HEK293 (cell line): ENCODE measurements around the gene PSMD6.

Source experiments
- CTCF ChIA-PET: fragments of 350-600 bp; formaldehyde crosslinking; extraction: SDS; loops from one replicate; lab custom pipeline; 2021; ENCODE audit warnings: antibody characterized with exemption; lab: Yijun Ruan, JAX
- POLR2A ChIA-PET: fragments of 300-600 bp; formaldehyde crosslinking; extraction: SDS; loops from one replicate; lab custom pipeline; 2020; ENCODE audit warnings: antibody characterized with exemption, inconsistent platforms; lab: Yijun Ruan, JAX
- H3K27ac ChIP-seq: fragments of 200-500 bp; sonication (Bioruptor generic); 2 replicates; pipeline ENCODE4 v1.5.1; 2014; ENCODE audit warnings: low read depth, low read length, control low read depth, inconsistent platforms; ENCODE audit errors: extremely low read depth
- H3K36me3 ChIP-seq, 2 experiments: fragments of 200-500 bp in 1 of 2; sonication (Bioruptor generic) in 1 of 2; 1 replicate in 1 of 2; 2 replicates in 1 of 2; pipeline ENCODE4 v1.5.1; 2014 to 2017; ENCODE audit warnings: inconsistent platforms in 2 of 2, low read length in 2 of 2; ENCODE audit not compliant: control insufficient read depth in 2 of 2, insufficient read depth in 1 of 2
- H3K4me1 ChIP-seq: fragments of 200-500 bp; sonication (Bioruptor generic); 2 replicates; pipeline ENCODE4 v1.5.1; 2014; ENCODE audit warnings: mild to moderate bottlenecking, low read length, inconsistent platforms; ENCODE audit not compliant: control insufficient read depth, insufficient read depth
- H3K4me3 ChIP-seq: 2 replicates; pipeline ENCODE4 v1.5.1; 2011; ENCODE audit warnings: low read depth, mild to moderate bottlenecking, control low read depth, low read length, moderate library complexity
- H3K9me3 ChIP-seq: fragments of 200-500 bp; sonication (Bioruptor generic); 2 replicates; pipeline ENCODE4 v1.5.1; 2014; ENCODE audit warnings: low read depth, low read length, inconsistent platforms; ENCODE audit not compliant: control insufficient read depth, insufficient read depth
- ATF2 ChIP-seq: fragments of 450-650 bp; formaldehyde crosslinking; IDR thresholded peaks from 2 replicates; pipeline ENCODE4 v1.5.1; 2016; ENCODE audit warnings: missing biosample characterization, missing genetic modification characterization, low read depth
- KLF10 ChIP-seq: fragments of 450-650 bp; IDR thresholded peaks from 2 replicates; pipeline ENCODE4 v1.5.1; 2018; ENCODE audit warnings: missing biosample characterization, mild to moderate bottlenecking, missing genetic modification characterization
- KLF17 ChIP-seq: fragments of 450-650 bp; formaldehyde crosslinking; IDR thresholded peaks from 2 replicates; pipeline ENCODE4 v1.5.1; 2016; ENCODE audit warnings: missing biosample characterization, missing genetic modification characterization
- KLF9 ChIP-seq: fragments of 450-650 bp; formaldehyde crosslinking; IDR thresholded peaks from 2 replicates; pipeline ENCODE4 v1.5.1; 2016; ENCODE audit warnings: missing biosample characterization, missing genetic modification characterization, low read depth
- TRIM28 ChIP-seq: IDR thresholded peaks from 2 replicates; pipeline ENCODE4 v1.6.1; 2011; ENCODE audit warnings: low read length, control low read depth, borderline replicate concordance
- ZBTB1 ChIP-seq: fragments of 450-650 bp; formaldehyde crosslinking; IDR thresholded peaks from 2 replicates; pipeline ENCODE4 v1.5.1; 2016; ENCODE audit warnings: missing biosample characterization, missing genetic modification characterization
- ZBTB21 ChIP-seq: fragments of 450-650 bp; formaldehyde crosslinking; IDR thresholded peaks from 2 replicates; pipeline ENCODE4 v1.5.1; 2017; ENCODE audit warnings: missing biosample characterization, missing genetic modification characterization
- ZBTB49 ChIP-seq: fragments of 450-650 bp; formaldehyde crosslinking; IDR thresholded peaks from 2 replicates; pipeline ENCODE4 v1.5.1; 2016; ENCODE audit warnings: missing biosample characterization, missing genetic modification characterization, low read depth
- ZBTB7A ChIP-seq: fragments of 450-650 bp; formaldehyde crosslinking; IDR thresholded peaks from 2 replicates; pipeline ENCODE4 v1.5.1; 2016; ENCODE audit warnings: low read depth, missing biosample characterization, missing genetic modification characterization
- ZFP3 ChIP-seq: fragments of 450-650 bp; formaldehyde crosslinking; IDR thresholded peaks from 2 replicates; pipeline ENCODE4 v1.5.1; 2016; ENCODE audit warnings: low read depth, missing biosample characterization, missing genetic modification characterization
- ZNF114 ChIP-seq: fragments of 450-650 bp; formaldehyde crosslinking; IDR thresholded peaks from 2 replicates; pipeline ENCODE4 v1.5.0; 2017; ENCODE audit warnings: missing biosample characterization, missing genetic modification characterization
- ZNF146 ChIP-seq: fragments of 450-650 bp; formaldehyde crosslinking; IDR thresholded peaks from 2 replicates; pipeline ENCODE4 v1.5.1; 2016; ENCODE audit warnings: missing biosample characterization, missing genetic modification characterization
- ZNF157 ChIP-seq: fragments of 450-650 bp; formaldehyde crosslinking; IDR thresholded peaks from 2 replicates; pipeline ENCODE4 v1.5.1; 2016; ENCODE audit warnings: missing biosample characterization, missing genetic modification characterization
- ZNF175 ChIP-seq: fragments of 450-650 bp; formaldehyde crosslinking; IDR thresholded peaks from 2 replicates; pipeline ENCODE4 v1.5.1; 2016; ENCODE audit warnings: missing biosample characterization, missing genetic modification characterization
- ZNF239 ChIP-seq: fragments of 450-650 bp; formaldehyde crosslinking; IDR thresholded peaks from 2 replicates; pipeline ENCODE4 v1.5.1; 2016; ENCODE audit warnings: missing biosample characterization, missing genetic modification characterization
- ZNF248 ChIP-seq: fragments of 450-650 bp; formaldehyde crosslinking; IDR thresholded peaks from 2 replicates; pipeline ENCODE4 v1.5.1; 2017; ENCODE audit warnings: missing biosample characterization, missing genetic modification characterization
- ZNF26 ChIP-seq: fragments of 450-650 bp; formaldehyde crosslinking; IDR thresholded peaks from 2 replicates; pipeline ENCODE4 v1.5.1; 2016; ENCODE audit warnings: missing biosample characterization, missing genetic modification characterization
- ZNF302 ChIP-seq: fragments of 450-650 bp; formaldehyde crosslinking; IDR thresholded peaks from 2 replicates; pipeline ENCODE4 v1.5.1; 2016; ENCODE audit warnings: missing biosample characterization, missing genetic modification characterization, low read depth
- ZNF324 ChIP-seq: fragments of 450-650 bp; formaldehyde crosslinking; IDR thresholded peaks from 2 replicates; pipeline ENCODE4 v1.5.1; 2016; ENCODE audit warnings: missing biosample characterization, missing genetic modification characterization
- ZNF362 ChIP-seq: fragments of 450-650 bp; formaldehyde crosslinking; IDR thresholded peaks from 2 replicates; pipeline ENCODE4 v1.5.1; 2016; ENCODE audit warnings: missing biosample characterization, missing genetic modification characterization
- ZNF366 ChIP-seq: fragments of 450-650 bp; formaldehyde crosslinking; conservative IDR thresholded peaks from 2 replicates; pipeline ENCODE4 v1.5.1; 2016; ENCODE audit warnings: missing biosample characterization, missing genetic modification characterization
- ZNF513 ChIP-seq: fragments of 450-650 bp; IDR thresholded peaks from 2 replicates; pipeline ENCODE4 v1.5.1; 2018; ENCODE audit warnings: missing biosample characterization, missing genetic modification characterization
- ZNF521 ChIP-seq: fragments of 450-650 bp; formaldehyde crosslinking; IDR thresholded peaks from 2 replicates; pipeline ENCODE4 v1.5.1; 2017; ENCODE audit warnings: missing biosample characterization, mild to moderate bottlenecking, missing genetic modification characterization
- ZNF529 ChIP-seq: fragments of 450-650 bp; formaldehyde crosslinking; IDR thresholded peaks from 2 replicates; pipeline ENCODE4 v1.5.1; 2017; ENCODE audit warnings: missing genetic modification characterization, missing biosample characterization; ENCODE audit not compliant: insufficient replicate concordance
- ZNF571 ChIP-seq: fragments of 450-650 bp; formaldehyde crosslinking; IDR thresholded peaks from 2 replicates; pipeline ENCODE4 v1.5.0; 2017; ENCODE audit warnings: missing biosample characterization, missing genetic modification characterization
- ZNF621 ChIP-seq: fragments of 450-650 bp; formaldehyde crosslinking; IDR thresholded peaks from 2 replicates; pipeline ENCODE4 v1.5.1; 2017; ENCODE audit warnings: missing biosample characterization, missing genetic modification characterization
- ZNF639 ChIP-seq: fragments of 450-650 bp; formaldehyde crosslinking; IDR thresholded peaks from 2 replicates; pipeline ENCODE4 v1.5.1; 2016; ENCODE audit warnings: missing biosample characterization, missing genetic modification characterization
- ZSCAN16 ChIP-seq: fragments of 450-650 bp; formaldehyde crosslinking; IDR thresholded peaks from 2 replicates; pipeline ENCODE4 v1.5.1; 2016; ENCODE audit warnings: missing biosample characterization, missing genetic modification characterization
- ZSCAN30 ChIP-seq: fragments of 450-650 bp; IDR thresholded peaks from 2 replicates; pipeline ENCODE4 v1.5.1; 2018; ENCODE audit warnings: missing biosample characterization, mild to moderate bottlenecking, missing genetic modification characterization, moderate library complexity

Gene PSMD6

GRCh38 chr3:64037084-64037483 is 13.8 kb upstream of the PSMD6 start (continued):
- no peak for TF ChIP-seq ZBTB21 (tag by site-specific recombination)
- no peak for TF ChIP-seq ZNF302
- no peak for TF ChIP-seq ZNF157
- TF ChIP-seq ZNF175 (tag by site-specific recombination): no peak
- TF ChIP-seq ZNF324 (tag by site-specific recombination): no peak
- no peak for TF ChIP-seq ZNF146
- TF ChIP-seq ZSCAN16 (tag by site-specific recombination): no peak
- no peak for TF ChIP-seq ZNF529 (tag by site-specific recombination)
- no peak for TF ChIP-seq ZNF639 (tag by site-specific recombination)
- no peak for TF ChIP-seq ZNF248 (tag by site-specific recombination)
- no peak for TF ChIP-seq ZNF239 (tag by site-specific recombination)
- TF ChIP-seq ZFP3: no peak
- no peak for TF ChIP-seq KLF17 (tag by site-specific recombination)
- no peak for TF ChIP-seq ZBTB49 (tag by site-specific recombination)
- no peak for TF ChIP-seq ZNF366 (tag by site-specific recombination)
- TF ChIP-seq KLF9 (tag by site-specific recombination): no peak

- no peaks in the 10 kb centered on the region for H3K36me3 ChIP-seq
- no peaks in the 10 kb centered on the region for H3K4me1 ChIP-seq
- no peak overlapping the region for H3K27ac ChIP-seq
- ChIA-PET CTCF (interaction anchor here (2.4 kb wide), 1 partner anchor 451 kb away, joined by 7 read pairs; no protein-coding TSS in a partner anchor), POLR2A (no interaction called here)
- no peak overlapping the region for H3K4me3 ChIP-seq
- H3K9me3 ChIP-seq: no peaks in the 10 kb centered on the region
- TF ChIP-seq ZNF362 (tag by site-specific recombination) (no peak), ZNF26 (tag by site-specific recombination) (no peak), ZBTB1 (no peak), ATF2 (tag by site-specific recombination) (no peak), ZSCAN30 (tag by site-specific recombination) (no peak), KLF10 (tag by site-specific recombination) (no peak), ZBTB7A (no peak), ZNF114 (tag by site-specific recombination) (no peak), ZNF513 (tag by site-specific recombination) (no peak), ZNF571 (tag by site-specific recombination) (no peak), TRIM28 (no peak), ZNF521 (no peak), ZNF621 (no peak)
Measured at GRCh38 chr3:64033069-64033468, 9.8 kb upstream of the PSMD6 start.
